Heart left ventricle (tissue), 13 donors: Measurements from ENCODE around the gene PCDHB13.

ENCODE experiments used
- CTCF ChIP-seq, 12 donors: fragments of 200-600 bp; sonication (generic) in 4 of 12; IDR thresholded peaks; one replicate each; pipeline versions ENCODE4 v1.5.0 to v1.8.0; 2018 to 2022; ENCODE audit warnings: antibody characterized with exemption in 12 of 12, mild to moderate bottlenecking in 5 of 12
- POLR2A ChIP-seq, 2 donors: fragments of 450-650 bp; IDR thresholded peaks; one replicate each; pipeline ENCODE4 v1.6.1; 2017; ENCODE audit warnings: antibody characterized with exemption in 2 of 2, mild to moderate bottlenecking in 2 of 2, moderate library complexity in 2 of 2
- donor health status: ischemic (EF 13 %, LVEDD 7.1; RV severe dilation, severe dysfunction).
- donor health status: DM: no; HTN: yes; CAD: no.
- donor health status: DM: no; HTN: no; CAD: no.
- donor health status: ischemic (EF 25% LVEDD 6.9; RV normal size, moderate dysfunction).
- donor health status: ischemic (EF 25% LVEDD 5.7; RV mildly dilated, moderate dysfunction).
- donor health status: ischemic (EF 35%, LVEDD 5.7; RV mildly dilated, moderate dysfunction).
- donor health status: nonischemic (EF 11% LVEDD 7.7; RV severe dilation, severe dysfunction).
- donor health status: DM: yes; HTN: yes; CAD: no.
- donor health status: PGD.
- donor health status: ischemic (EF 29% LVEDD 5.4; RV normal size, mild dysfunction).
- donor health status: nonischemic (EF 23%, LVEDD 6.1; RV moderate dilation, normal function).

GRCh38 chr5:141234109-141234667 is 20.5 kb downstream of the PCDHB13 start:
- no peak for TF ChIP-seq POLR2A (IDR thresholded peaks at IDR 0.05)
- peak in 6 of 12 donors; percentile 13 to 38 (median 30) for TF ChIP-seq CTCF (IDR thresholded peaks at IDR 0.05)
